VCaP (cell line): ENCODE measurements around the gene RTP3.

ENCODE experiments used
- H3K27ac ChIP-seq: fragments of 450-650 bp; 2 replicates; pipeline ENCODE4 v1.5.1; 2017
- CTCF ChIP-seq: fragments of 450-650 bp; conservative IDR thresholded peaks from 2 replicates; pipeline ENCODE4 v1.5.1; 2017; ENCODE audit warnings: mild to moderate bottlenecking, moderate library complexity

Gene RTP3

GRCh38 chr3:46509661-46510187 is 11.9 kb downstream of the RTP3 start:
- H3K27ac ChIP-seq = no peak overlapping the region
- TF ChIP-seq CTCF = no peak

GRCh38 chr3:46512191-46512749 is 14.5 kb downstream of the RTP3 start:
- no peak for TF ChIP-seq CTCF
- no peak overlapping the region for H3K27ac ChIP-seq

- TF ChIP-seq CTCF = no peak
- H3K27ac ChIP-seq = no peak overlapping the region
Observed at GRCh38 chr3:46516521-46516920, 18.7 kb downstream of the RTP3 start.

- TF ChIP-seq CTCF = no peak
- H3K27ac ChIP-seq = no peak overlapping the region
Observed at GRCh38 chr3:46517016-46517783, 19.4 kb downstream of the RTP3 start.

GRCh38 chr3:46517784-46518181 is 20.0 kb downstream of the RTP3 start:
- TF ChIP-seq CTCF = no peak
- no peak overlapping the region for H3K27ac ChIP-seq

- TF ChIP-seq CTCF = no peak
- no peak overlapping the region for H3K27ac ChIP-seq
Observed at GRCh38 chr3:46519952-46520351, 22.2 kb downstream of the RTP3 start.

- no peak overlapping the region for H3K27ac ChIP-seq
- TF ChIP-seq CTCF = no peak
Observed at GRCh38 chr3:46520531-46520930, 22.8 kb downstream of the RTP3 start.
